GM18870 (cell line): Measurements from ENCODE around the gene TRIM29.
"Not testable (repeated sequence)": the region's sequence is repeated elsewhere in the genome, so short reads cannot be mapped to it uniquely, and the experiment has no call there.

ENCODE experiments used
- ATAC-seq: cut with Tn5 transposase; IDR thresholded peaks from one replicate; pipeline ENCODE4 v1.9.1; 2021; ENCODE audit warnings: moderate library complexity; ENCODE audit not compliant: unreplicated experiment

Gene TRIM29

GRCh38 chr11:120137611-120138521 is at the start of gene TRIM29:
Gene TRIM29, minus strand, starts transcription at chr11:120138113. Its CDS starts 82 bp downstream, at chr11:120138031.
- no peak for ATAC-seq

GRCh38 chr11:120186774-120187591 is 49.1 kb upstream of the TRIM29 start:
- peak; percentile 53 for ATAC-seq

- ATAC-seq = no peak
Measured at GRCh38 chr11:120186456-120186773, 48.5 kb upstream of the TRIM29 start.

GRCh38 chr11:120185706-120186455 is 48.0 kb upstream of the TRIM29 start:
- ATAC-seq = no peak

GRCh38 chr11:120184946-120185705 is 47.2 kb upstream of the TRIM29 start:
- no peak for ATAC-seq

- ATAC-seq = no peak
Measured at GRCh38 chr11:120184371-120184945, 46.5 kb upstream of the TRIM29 start.

- ATAC-seq = no peak
Measured at GRCh38 chr11:120183701-120184141, 45.8 kb upstream of the TRIM29 start.

- ATAC-seq = no peak
Measured at GRCh38 chr11:120182790-120183491, 45.0 kb upstream of the TRIM29 start.

- no peak for ATAC-seq
Measured at GRCh38 chr11:120182372-120182771, 44.5 kb upstream of the TRIM29 start.

- no peak for ATAC-seq
Measured at GRCh38 chr11:120181376-120181975, 43.6 kb upstream of the TRIM29 start.

GRCh38 chr11:120180551-120181232 is 42.8 kb upstream of the TRIM29 start:
- no peak for ATAC-seq

- ATAC-seq = not testable (repeated sequence)
Measured at GRCh38 chr11:120180063-120180462, 42.1 kb upstream of the TRIM29 start.

GRCh38 chr11:120179057-120179672 is 41.3 kb upstream of the TRIM29 start:
- no peak for ATAC-seq

- no peak for ATAC-seq
Measured at GRCh38 chr11:120178561-120179056, 40.7 kb upstream of the TRIM29 start.

- no peak for ATAC-seq
Measured at GRCh38 chr11:120174866-120175265, 37.0 kb upstream of the TRIM29 start.

GRCh38 chr11:120173807-120174206 is 35.9 kb upstream of the TRIM29 start:
- ATAC-seq = no peak

GRCh38 chr11:120173019-120173705 is 35.2 kb upstream of the TRIM29 start:
- no peak for ATAC-seq
